Liver (tissue), 9 donors: ENCODE measurements around the gene OR2T4. TPM values are rescaled to one million over a fixed set of nuclear protein-coding genes. Genes with fewer than 3 reads are reported as not detected.

Experiments
- DNase-seq: peaks from one replicate; pipeline ENCODE4 v3.0.0-alpha.2; 2017; ENCODE audit warnings: low spot score
- H3K27ac ChIP-seq, 2 donors: one replicate each; pipeline ENCODE4 v1.7.0; 2013; ENCODE audit warnings: inconsistent platforms in 2 of 2, low read length in 2 of 2, control low read depth in 1 of 2, low read depth in 1 of 2, mild to moderate bottlenecking in 1 of 2
- H3K27me3 ChIP-seq, 4 donors: one replicate each; pipeline versions ENCODE4 v1.6.1 to v1.7.0; 2013; ENCODE audit warnings: low read length in 3 of 4, inconsistent platforms in 1 of 4, mild to moderate bottlenecking in 1 of 4, moderate library complexity in 1 of 4; ENCODE audit not compliant: control insufficient read depth in 4 of 4, insufficient read depth in 4 of 4
- H3K36me3 ChIP-seq, 4 donors: one replicate each; pipeline versions ENCODE4 v1.6.1 to v1.7.0; 2013; ENCODE audit warnings: low read length in 3 of 4, mild to moderate bottlenecking in 3 of 4, low read depth in 1 of 4, moderate library complexity in 1 of 4; ENCODE audit not compliant: control insufficient read depth in 4 of 4, insufficient read depth in 3 of 4
- H3K4me1 ChIP-seq, 4 donors: one replicate each; pipeline versions ENCODE4 v1.6.1 to v1.7.0; 2013; ENCODE audit warnings: low read length in 3 of 4, mild to moderate bottlenecking in 3 of 4, moderate library complexity in 1 of 4; ENCODE audit not compliant: control insufficient read depth in 4 of 4, insufficient read depth in 4 of 4
- H3K4me3 ChIP-seq, 3 donors: one replicate each; pipeline versions ENCODE4 v1.6.1 to v1.7.0; 2013; ENCODE audit warnings: low read length in 3 of 3, control low read depth in 1 of 3, low read depth in 1 of 3, mild to moderate bottlenecking in 1 of 3
- H3K9ac ChIP-seq, 2 donors: one replicate each; pipeline ENCODE4 v1.7.0; 2013; ENCODE audit warnings: low read length in 2 of 2, mild to moderate bottlenecking in 2 of 2, moderate library complexity in 2 of 2, control low read depth in 1 of 2, low read depth in 1 of 2
- H3K9me3 ChIP-seq, 4 donors: one replicate each; pipeline versions ENCODE4 v1.6.1 to v1.7.0; 2013; ENCODE audit warnings: low read length in 3 of 4; ENCODE audit not compliant: control insufficient read depth in 4 of 4
- ATF3 ChIP-seq: IDR thresholded peaks from 2 replicates; pipeline ENCODE4 v1.6.1; 2016; ENCODE audit warnings: antibody characterized with exemption
- CTCF ChIP-seq: fragments of 150-350 bp; IDR thresholded peaks from 2 replicates; pipeline ENCODE4 v1.5.1; 2017; ENCODE audit warnings: improper control_type of control experiment, low read depth, low read length; ENCODE audit not compliant: missing input control
- EGR1 ChIP-seq, 2 donors: IDR thresholded peaks; 2 replicates each; pipeline ENCODE4 v1.6.1; 2016 to 2018; ENCODE audit warnings: antibody characterized with exemption in 2 of 2, low read depth in 2 of 2
- FOXA1 ChIP-seq: IDR thresholded peaks from 2 replicates; pipeline ENCODE4 v1.6.1; 2016; ENCODE audit warnings: antibody characterized with exemption
- FOXA2 ChIP-seq: IDR thresholded peaks from 2 replicates; pipeline ENCODE4 v1.6.1; 2016; ENCODE audit warnings: antibody characterized with exemption
- GABPA ChIP-seq, 2 donors: IDR thresholded peaks in 1 of 2; conservative IDR thresholded peaks in 1 of 2; 2 replicates each; pipeline ENCODE4 v1.6.1; 2016; ENCODE audit warnings: antibody characterized with exemption in 2 of 2, mild to moderate bottlenecking in 1 of 2, moderate library complexity in 1 of 2
- HNF4A ChIP-seq, 2 donors: conservative IDR thresholded peaks; 2 replicates each; pipeline ENCODE4 v1.6.1; 2016; ENCODE audit warnings: antibody characterized with exemption in 2 of 2, mild to moderate bottlenecking in 2 of 2
- HNF4G ChIP-seq: IDR thresholded peaks from 2 replicates; pipeline ENCODE4 v1.6.1; 2016; ENCODE audit warnings: antibody characterized with exemption
- JUND ChIP-seq, 2 donors: IDR thresholded peaks; 2 replicates each; pipeline ENCODE4 v1.6.1; 2016; ENCODE audit warnings: antibody characterized with exemption in 2 of 2
- MAX ChIP-seq: IDR thresholded peaks from 2 replicates; pipeline ENCODE4 v1.6.1; 2016; ENCODE audit warnings: antibody characterized with exemption
- NR2F2 ChIP-seq: IDR thresholded peaks from 2 replicates; pipeline ENCODE4 v1.6.1; 2016; ENCODE audit warnings: antibody characterized with exemption
- RAD21 ChIP-seq, 2 donors: IDR thresholded peaks; 2 replicates each; pipeline ENCODE4 v1.6.1; 2016; ENCODE audit warnings: antibody characterized with exemption in 2 of 2, mild to moderate bottlenecking in 2 of 2
- REST ChIP-seq: IDR thresholded peaks from 2 replicates; pipeline ENCODE4 v1.6.1; 2016; ENCODE audit warnings: antibody characterized with exemption, mild to moderate bottlenecking
- RXRA ChIP-seq, 2 donors: IDR thresholded peaks; 2 replicates each; pipeline ENCODE4 v1.6.1; 2017 to 2018; ENCODE audit warnings: antibody characterized with exemption in 2 of 2, mild to moderate bottlenecking in 1 of 2
- SP1 ChIP-seq: IDR thresholded peaks from 2 replicates; pipeline ENCODE4 v1.6.1; 2018; ENCODE audit warnings: antibody characterized with exemption, mild to moderate bottlenecking
- TAF1 ChIP-seq: conservative IDR thresholded peaks from 2 replicates; pipeline ENCODE4 v1.6.1; 2016; ENCODE audit warnings: antibody characterized with exemption, mild to moderate bottlenecking
- YY1 ChIP-seq: IDR thresholded peaks from 2 replicates; pipeline ENCODE4 v1.6.1; 2016; ENCODE audit warnings: antibody characterized with exemption, mild to moderate bottlenecking
- ZBTB33 ChIP-seq: IDR thresholded peaks from 2 replicates; pipeline ENCODE4 v1.6.1; 2016; ENCODE audit warnings: antibody characterized with exemption
- WGBS: extraction: QIAGEN DNeasy Blood & Tissue Kit; methylation state at CpG from one replicate; pipeline ENCODE4 v1.1.7; 2013; 5-methylcytosine and 5-hydroxymethylcytosine counted together
- polyA plus RNA-seq, 2 donors: library from polyadenylated mRNA; stranded (reverse) in 1 of 2; unstranded in 1 of 2; fragments of 200-250 nt in 1 of 2; fragments of >200 nt in 1 of 2; fragmentation: Nextera tagmentation in 1 of 2; extraction: Ambion mirVana in 1 of 2; gene quantifications; one replicate each; pipeline versions ENCODE4 v1.2.1 to v1.2.3, GENCODE V29; 2013 to 2015
- total RNA-seq, 2 donors: library from RNA; depleted of rRNA; stranded (reverse); fragments of >200 nt; gene quantifications; one replicate each; pipeline ENCODE4 v1.2.3, GENCODE V29; 2014
- donor health status: healthy.
- donor health status: healthy.
- donor health status: healthy.
- donor health status: healthy.
- donor health status: healthy.

The OR2T4 gene
- total and polyA plus RNA-seq, 4 donors, result not detected

- WGBS, result 40% methylated on average over 2 of the region's 2 CpGs
- Histone ChIP-seq H3K9me3 (no peaks in the 10 kb centered on the region), H3K9ac (no peak overlapping the region), H3K4me3 (no peak overlapping the region), H3K4me1 (peaks cover 0 to 1% (median 0%) of the 10 kb centered on the region in 4 donors), H3K36me3 (no peaks in the 10 kb centered on the region), H3K27me3 (peaks cover 0 to 3% (median 0%) of the 10 kb centered on the region in 4 donors), H3K27ac (no peak overlapping the region)
- TF ChIP-seq YY1, result no peak
- no peak for TF ChIP-seq MAX
- no peak for TF ChIP-seq HNF4A (conservative IDR thresholded peaks at IDR 0.05)
- no peak for TF ChIP-seq TAF1
- TF ChIP-seq SP1, result no peak
- no peak for TF ChIP-seq CTCF
- TF ChIP-seq GABPA (IDR thresholded peaks at IDR 0.05 in 1 of 2, conservative IDR thresholded peaks at IDR 0.05 in 1 of 2), result no peak
- no peak for TF ChIP-seq EGR1 (IDR thresholded peaks at IDR 0.05; ENCODE audit: low read depth in 2 of 2)
- TF ChIP-seq RXRA (IDR thresholded peaks at IDR 0.05), result no peak
- TF ChIP-seq NR2F2, result no peak
- TF ChIP-seq REST, result no peak
- TF ChIP-seq FOXA2, result no peak
- TF ChIP-seq ZBTB33, result no peak
- no peak for TF ChIP-seq JUND (IDR thresholded peaks at IDR 0.05)
- no peak for TF ChIP-seq HNF4G
- no peak for TF ChIP-seq RAD21 (IDR thresholded peaks at IDR 0.05)
- TF ChIP-seq FOXA1, result no peak
- no peak for DNase-seq
These were observed 31.6 kb downstream of the OR2T4 start for GRCh38 chr1:248393050-248393449.

- H3K4me3 ChIP-seq, result no peak within 1 kb of the TSS
- 62% methylated on average over 3 of the region's 3 CpGs for WGBS
- H3K9me3 ChIP-seq, result no peaks in the 10 kb centered on the region
- no peak within 1 kb of the TSS for H3K9ac ChIP-seq
- TF ChIP-seq ATF3 (no peak), GABPA (IDR thresholded peaks at IDR 0.05 in 1 of 2, conservative IDR thresholded peaks at IDR 0.05 in 1 of 2) (no peak), YY1 (no peak), HNF4A (conservative IDR thresholded peaks at IDR 0.05) (no peak), RAD21 (IDR thresholded peaks at IDR 0.05) (no peak), MAX (no peak), CTCF (no peak), RXRA (IDR thresholded peaks at IDR 0.05) (no peak), SP1 (no peak), TAF1 (no peak), REST (no peak), FOXA1 (no peak)
- DNase-seq, result no peak
- no peak within 1 kb of the TSS for H3K27ac ChIP-seq
- H3K36me3 ChIP-seq, result no peaks in the 10 kb centered on the region
- no peaks in the 10 kb centered on the region for H3K4me1 ChIP-seq
- no peaks in the 10 kb centered on the region for H3K27me3 ChIP-seq
These were observed 41.3 kb downstream of the OR2T4 start, which contains the start of gene OR2T1 for GRCh38 chr1:248402748-248403147. OR2T1 (plus strand) TSS chr1:248403048; CDS start chr1:248406148, 3,100 bp downstream.
